BJ (cell line): Measurements from ENCODE around the gene OLFM3. TPM values are rescaled to one million over a fixed set of nuclear protein-coding genes. Genes with fewer than 3 reads are reported as not detected.

Experiments used
- CTCF ChIA-PET: fragments of 350-600 bp; formaldehyde crosslinking; extraction: SDS; loops from one replicate; lab custom pipeline; 2021; ENCODE audit warnings: antibody characterized with exemption, inconsistent platforms; lab: Yijun Ruan, JAX
- POLR2A ChIA-PET: fragments of 300-600 bp; sonication (Branson Sonifier 250); formaldehyde crosslinking; extraction: SDS; loops from one replicate; lab custom pipeline; 2021; ENCODE audit warnings: antibody characterized with exemption; lab: Charles Lee
- DNase-seq: peaks from one replicate; pipeline ENCODE4 v3.0.0-alpha.2; 2011; ENCODE audit warnings: low read depth
- H3K27me3 ChIP-seq: 2 replicates; pipeline ENCODE4 v1.6.0; 2011; ENCODE audit warnings: low read length; ENCODE audit not compliant: control insufficient read depth, insufficient read depth
- H3K36me3 ChIP-seq: 2 replicates; pipeline ENCODE4 v1.5.1; 2011; ENCODE audit warnings: low read length; ENCODE audit not compliant: control insufficient read depth, insufficient read depth
- H3K4me3 ChIP-seq: 2 replicates; pipeline ENCODE4 v1.5.1; 2011; ENCODE audit warnings: low read depth, mild to moderate bottlenecking, control low read depth, low read length
- polyA minus RNA-seq: library from RNA; depleted of rRNA, polyadenylated mRNA; stranded (reverse); fragments of >200 nt; gene quantifications from 2 replicates; pipeline ENCODE4 v1.2.3, GENCODE V29; 2011; rRNA and poly(A)+ RNA removed
- polyA plus RNA-seq: library from polyadenylated mRNA; depleted of rRNA; stranded (reverse); fragments of >200 nt; gene quantifications from 2 replicates; pipeline ENCODE4 v1.2.3, GENCODE V29; 2011; rRNA removed
- TF ChIP-seq, protein P1 (sequence below): IDR thresholded peaks from 2 replicates; pipeline ENCODE4 v1.5.1; 2011; ENCODE audit warnings: low read depth, mild to moderate bottlenecking, control low read depth, inconsistent platforms, low read length, moderate library complexity; ENCODE audit not compliant: insufficient read depth

The OLFM3 gene
- not detected in 2 replicates for polyA plus RNA-seq
- not detected in 2 replicates for polyA minus RNA-seq

DNA sequence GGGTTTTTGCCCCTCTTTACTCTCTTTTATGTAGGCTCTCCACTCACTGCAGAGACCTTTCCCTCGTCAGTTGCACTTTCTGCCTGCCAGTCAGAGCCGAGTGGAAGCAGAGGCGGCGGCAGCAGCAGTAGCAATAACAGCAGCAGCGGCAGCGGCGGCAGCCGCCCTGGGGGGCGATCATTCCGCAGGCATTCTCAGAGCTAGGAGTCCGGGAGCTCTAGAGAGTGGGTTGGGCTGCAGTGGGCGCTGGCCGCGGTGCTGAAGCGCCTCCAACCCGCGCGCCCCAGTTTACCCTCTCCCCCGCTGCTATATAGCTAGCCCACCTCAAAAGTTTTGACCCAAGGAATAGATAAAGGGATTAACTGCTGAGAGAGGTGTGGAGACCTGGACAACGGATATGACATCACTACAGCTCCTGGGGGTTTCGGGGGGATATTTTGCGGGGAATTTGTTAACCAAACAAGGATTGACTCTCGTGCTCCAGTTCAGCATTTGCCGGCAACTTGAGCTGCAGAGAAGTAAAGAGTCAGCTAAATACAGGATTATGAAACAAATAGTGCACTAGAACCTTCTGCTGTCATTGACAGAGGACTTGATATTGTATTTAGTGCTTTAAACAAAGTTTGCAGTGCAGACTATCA, at the start of gene OLFM3:
Gene OLFM3 (minus strand): TSS at position 102 of the 641 bp plus-strand sequence.
- TF ChIP-seq, protein P1, sequence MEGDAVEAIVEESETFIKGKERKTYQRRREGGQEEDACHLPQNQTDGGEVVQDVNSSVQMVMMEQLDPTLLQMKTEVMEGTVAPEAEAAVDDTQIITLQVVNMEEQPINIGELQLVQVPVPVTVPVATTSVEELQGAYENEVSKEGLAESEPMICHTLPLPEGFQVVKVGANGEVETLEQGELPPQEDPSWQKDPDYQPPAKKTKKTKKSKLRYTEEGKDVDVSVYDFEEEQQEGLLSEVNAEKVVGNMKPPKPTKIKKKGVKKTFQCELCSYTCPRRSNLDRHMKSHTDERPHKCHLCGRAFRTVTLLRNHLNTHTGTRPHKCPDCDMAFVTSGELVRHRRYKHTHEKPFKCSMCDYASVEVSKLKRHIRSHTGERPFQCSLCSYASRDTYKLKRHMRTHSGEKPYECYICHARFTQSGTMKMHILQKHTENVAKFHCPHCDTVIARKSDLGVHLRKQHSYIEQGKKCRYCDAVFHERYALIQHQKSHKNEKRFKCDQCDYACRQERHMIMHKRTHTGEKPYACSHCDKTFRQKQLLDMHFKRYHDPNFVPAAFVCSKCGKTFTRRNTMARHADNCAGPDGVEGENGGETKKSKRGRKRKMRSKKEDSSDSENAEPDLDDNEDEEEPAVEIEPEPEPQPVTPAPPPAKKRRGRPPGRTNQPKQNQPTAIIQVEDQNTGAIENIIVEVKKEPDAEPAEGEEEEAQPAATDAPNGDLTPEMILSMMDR, result no peak
- H3K4me3 ChIP-seq, result no peak within 1 kb of the TSS
- no peaks in the 10 kb centered on the region for H3K27me3 ChIP-seq
- no peak for DNase-seq
- CTCF ChIA-PET, result interaction anchor here (0.6 kb wide), 1 partner anchor 413 kb away, joined by 3 read pairs; no protein-coding TSS in a partner anchor
- POLR2A ChIA-PET, result no interaction called here
- no peaks in the 10 kb centered on the region for H3K36me3 ChIP-seq

DNA sequence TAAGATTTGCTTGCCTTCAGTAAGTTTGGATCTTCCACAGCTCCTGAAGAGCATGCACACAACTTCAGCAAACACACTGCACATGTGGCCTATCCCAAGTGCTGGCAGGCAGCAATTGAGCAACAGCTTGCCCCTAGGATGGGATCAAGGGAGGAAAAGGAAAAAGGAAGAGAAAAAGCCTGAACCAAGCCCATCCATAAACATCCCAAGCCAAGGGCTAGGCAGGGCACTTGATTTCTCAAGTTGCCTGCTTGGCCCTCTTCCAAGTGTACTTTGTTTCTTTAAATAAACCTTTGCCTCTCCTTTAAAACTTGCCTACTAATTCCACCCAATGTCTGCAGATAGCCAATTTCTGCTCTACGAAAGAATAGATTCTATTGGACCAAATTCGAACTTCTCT, 49.0 kb upstream of the OLFM3 start:
- DNase-seq, result no peak
- Histone ChIP-seq H3K36me3 (no peaks in the 10 kb centered on the region), H3K27me3 (no peaks in the 10 kb centered on the region), H3K4me3 (no peak overlapping the region)
- TF ChIP-seq, protein P1, result no peak
- POLR2A ChIA-PET, result no interaction called here
- CTCF ChIA-PET, result no interaction called here

DNA sequence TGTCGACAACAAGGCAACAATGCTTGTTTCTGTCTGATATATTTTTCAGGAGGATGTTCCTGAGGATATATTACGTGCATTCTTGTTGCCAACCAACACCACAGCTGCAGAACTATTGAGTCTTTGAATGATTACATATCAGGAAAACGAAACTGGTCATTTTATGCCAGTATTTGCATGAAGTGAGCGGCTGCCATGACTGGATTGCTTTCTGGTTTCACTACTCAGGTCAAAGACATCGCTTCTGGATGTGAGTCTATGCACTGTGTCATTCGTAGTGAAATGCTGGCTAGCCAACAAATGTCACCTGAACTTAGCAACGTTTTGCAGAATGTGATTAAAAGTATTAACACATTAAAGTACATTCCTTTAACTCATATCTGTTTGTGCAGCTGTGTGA, 35.8 kb upstream of the OLFM3 start:
- POLR2A ChIA-PET, result no interaction called here
- Histone ChIP-seq H3K36me3 (no peaks in the 10 kb centered on the region), H3K4me3 (no peak overlapping the region), H3K27me3 (no peaks in the 10 kb centered on the region)
- CTCF ChIA-PET, result interaction anchor here (0.6 kb wide), 1 partner anchor 49 kb away, joined by 3 read pairs; no protein-coding TSS in a partner anchor
- DNase-seq, result no peak
- TF ChIP-seq, protein P1, result no peak

DNA sequence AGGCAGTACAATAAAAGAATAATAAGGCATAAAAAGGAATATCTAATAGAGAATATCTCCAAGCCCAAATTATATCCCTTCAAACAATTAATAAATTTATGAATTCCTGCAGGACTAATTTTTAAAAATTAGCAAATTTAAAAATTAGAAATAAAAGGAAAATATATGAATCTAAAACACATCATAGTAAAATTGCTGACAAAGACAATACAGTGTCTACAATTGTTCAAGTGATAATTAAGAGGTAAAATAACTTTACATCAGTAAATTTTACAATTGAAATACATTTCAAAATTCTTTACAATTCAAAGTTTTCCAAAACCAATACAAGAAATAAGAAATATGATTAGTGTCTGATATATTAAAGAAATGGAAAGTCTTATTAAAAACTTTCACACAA, 22.8 kb upstream of the OLFM3 start:
- Histone ChIP-seq H3K4me3 (no peak overlapping the region), H3K27me3 (no peaks in the 10 kb centered on the region), H3K36me3 (no peaks in the 10 kb centered on the region)
- TF ChIP-seq, protein P1, result no peak
- DNase-seq, result no peak
- ChIA-PET CTCF (no interaction called here), POLR2A (no interaction called here)

DNA sequence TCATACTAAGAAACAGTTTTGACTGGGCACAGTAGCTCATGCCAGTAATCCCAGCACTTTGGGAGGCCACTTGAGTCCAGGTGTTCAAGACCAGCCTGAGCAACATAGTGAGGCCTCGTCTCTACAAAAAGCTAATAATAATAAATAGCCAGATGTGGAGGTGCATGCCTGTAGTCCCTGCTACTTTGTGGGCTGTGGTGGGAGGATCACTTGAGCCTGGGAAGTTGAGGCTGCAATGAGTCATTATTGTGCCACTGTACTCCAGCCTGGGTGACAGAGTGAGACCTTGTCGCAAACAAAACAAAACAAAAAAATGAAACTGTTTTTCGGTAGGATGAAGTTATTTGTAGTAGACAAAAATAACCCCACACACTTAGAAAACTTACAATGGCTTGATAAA, 19.0 kb upstream of the OLFM3 start:
- no peak for DNase-seq
- Histone ChIP-seq H3K4me3 (no peak overlapping the region), H3K36me3 (no peaks in the 10 kb centered on the region), H3K27me3 (no peaks in the 10 kb centered on the region)
- ChIA-PET POLR2A (no interaction called here), CTCF (no interaction called here)
- TF ChIP-seq, protein P1, result no peak
